OCI-LY1 (cell line): ENCODE results near the gene CDH13.

Experiments used
- H2AFZ ChIP-seq: fragments of 200-600 bp; sonication (generic), shearing (Covaris generic); 2 replicates; pipeline ENCODE4 v1.6.0; 2014; ENCODE audit warnings: antibody characterized with exemption, mild to moderate bottlenecking, low read length
- H3F3A ChIP-seq: fragments of 200-600 bp; sonication (generic), shearing (Covaris generic); 2 replicates; pipeline ENCODE4 v1.6.0; 2014; ENCODE audit warnings: mild to moderate bottlenecking, antibody characterized with exemption, low read length, moderate library complexity; ENCODE audit not compliant: insufficient read depth
- H3K27ac ChIP-seq: fragments of 200-600 bp; sonication (generic); 2 replicates; pipeline ENCODE4 v1.5.1; 2014; ENCODE audit warnings: low read length, mixed run types, mild to moderate bottlenecking, low read depth; ENCODE audit not compliant: poor library complexity, severe bottlenecking
- H3K27me3 ChIP-seq: fragments of 200-600 bp; sonication (generic); 2 replicates; pipeline ENCODE4 v1.6.0; 2014; ENCODE audit warnings: antibody characterized with exemption, mild to moderate bottlenecking, low read length, moderate library complexity; ENCODE audit not compliant: insufficient read depth
- H3K36me3 ChIP-seq: fragments of 200-600 bp; sonication (generic); 2 replicates; pipeline ENCODE4 v1.6.1; 2014; ENCODE audit warnings: mild to moderate bottlenecking, antibody characterized with exemption, low read length, moderate library complexity, mixed read lengths; ENCODE audit not compliant: insufficient read depth
- H3K4me1 ChIP-seq: fragments of 200-600 bp; sonication (generic); 2 replicates; pipeline ENCODE4 v1.5.1; 2014; ENCODE audit warnings: mild to moderate bottlenecking, low read length, moderate library complexity; ENCODE audit not compliant: insufficient read depth, severe bottlenecking
- H3K4me2 ChIP-seq: fragments of 200-600 bp; sonication (generic), shearing (Covaris generic); 2 replicates; pipeline ENCODE4 v1.6.1; 2014; ENCODE audit warnings: low read length
- H3K4me3 ChIP-seq: fragments of 200-600 bp; sonication (generic); 2 replicates; pipeline ENCODE4 v1.5.1; 2014; ENCODE audit warnings: low read length, low read depth, mild to moderate bottlenecking, mixed read lengths; ENCODE audit not compliant: poor library complexity, severe bottlenecking
- H3K79me2 ChIP-seq: fragments of 200-600 bp; shearing (Covaris generic); 2 replicates; pipeline ENCODE4 v1.6.1; 2016; ENCODE audit warnings: mixed run types, low read length, mixed read lengths; ENCODE audit not compliant: insufficient read depth
- H3K9ac ChIP-seq: fragments of 200-600 bp; sonication (generic), shearing (Covaris generic); 2 replicates; pipeline ENCODE4 v1.6.1; 2014; ENCODE audit warnings: mild to moderate bottlenecking, low read length, mixed read lengths
- H3K9me2 ChIP-seq: fragments of 200-600 bp; sonication (generic), shearing (Covaris generic); 2 replicates; pipeline ENCODE4 v1.6.1; 2014; ENCODE audit warnings: low read depth, mild to moderate bottlenecking, low read length, mixed read lengths
- H3K9me3 ChIP-seq: fragments of 200-600 bp; shearing (Covaris generic); 2 replicates; pipeline ENCODE4 v1.6.1; 2014; ENCODE audit warnings: low read length, mixed read lengths
- H4K20me1 ChIP-seq: fragments of 200-600 bp; sonication (generic), shearing (Covaris generic); 2 replicates; pipeline ENCODE4 v1.6.0; 2016; ENCODE audit warnings: mild to moderate bottlenecking, low read length; ENCODE audit not compliant: insufficient read depth
- EZH2 ChIP-seq: fragments of 200-600 bp; sonication (generic), shearing (Covaris generic); IDR thresholded peaks from 2 replicates; pipeline ENCODE4 v1.8.0; 2017; ENCODE audit warnings: borderline replicate concordance, mixed run types, mild to moderate bottlenecking, antibody characterized with exemption, low read length, moderate library complexity, mixed read lengths
- TF ChIP-seq, protein P1 (sequence below): fragments of 200-600 bp; sonication (generic), shearing (Covaris generic); IDR thresholded peaks from 2 replicates; pipeline ENCODE4 v1.5.1; 2017; ENCODE audit warnings: mild to moderate bottlenecking, antibody characterized with exemption, low read length, moderate library complexity, mixed read lengths

CDH13 gene

DNA sequence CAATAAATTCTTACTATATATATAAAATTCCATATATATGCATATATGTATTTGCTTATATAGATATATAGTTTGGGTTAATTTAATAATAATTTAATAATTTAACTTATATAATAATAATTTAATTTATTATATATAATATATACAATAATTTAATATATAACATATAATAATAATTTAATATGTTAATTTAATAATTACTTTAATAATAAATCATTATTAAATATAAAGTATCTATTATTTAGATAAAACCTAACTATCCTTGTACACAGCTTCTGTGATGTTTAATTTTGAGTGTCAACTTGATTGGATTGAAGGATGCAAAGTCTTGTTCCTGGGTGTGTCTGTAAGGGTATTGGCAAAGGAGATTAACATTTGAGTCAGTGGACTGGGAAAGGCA is 40.6 kb upstream of the CDH13 start:
- H3K4me3 ChIP-seq, result no peak overlapping the region
- no peak overlapping the region for H2AFZ ChIP-seq
- no peak overlapping the region for H3K4me2 ChIP-seq
- H3K9ac ChIP-seq, result no peak overlapping the region
- no peaks in the 10 kb centered on the region for H3K36me3 ChIP-seq
- no peaks in the 10 kb centered on the region for H3K79me2 ChIP-seq
- no peaks in the 10 kb centered on the region for H3K9me3 ChIP-seq
- H3K27me3 ChIP-seq, result no peaks in the 10 kb centered on the region
- H4K20me1 ChIP-seq, result no peaks in the 10 kb centered on the region
- TF ChIP-seq, protein P1, sequence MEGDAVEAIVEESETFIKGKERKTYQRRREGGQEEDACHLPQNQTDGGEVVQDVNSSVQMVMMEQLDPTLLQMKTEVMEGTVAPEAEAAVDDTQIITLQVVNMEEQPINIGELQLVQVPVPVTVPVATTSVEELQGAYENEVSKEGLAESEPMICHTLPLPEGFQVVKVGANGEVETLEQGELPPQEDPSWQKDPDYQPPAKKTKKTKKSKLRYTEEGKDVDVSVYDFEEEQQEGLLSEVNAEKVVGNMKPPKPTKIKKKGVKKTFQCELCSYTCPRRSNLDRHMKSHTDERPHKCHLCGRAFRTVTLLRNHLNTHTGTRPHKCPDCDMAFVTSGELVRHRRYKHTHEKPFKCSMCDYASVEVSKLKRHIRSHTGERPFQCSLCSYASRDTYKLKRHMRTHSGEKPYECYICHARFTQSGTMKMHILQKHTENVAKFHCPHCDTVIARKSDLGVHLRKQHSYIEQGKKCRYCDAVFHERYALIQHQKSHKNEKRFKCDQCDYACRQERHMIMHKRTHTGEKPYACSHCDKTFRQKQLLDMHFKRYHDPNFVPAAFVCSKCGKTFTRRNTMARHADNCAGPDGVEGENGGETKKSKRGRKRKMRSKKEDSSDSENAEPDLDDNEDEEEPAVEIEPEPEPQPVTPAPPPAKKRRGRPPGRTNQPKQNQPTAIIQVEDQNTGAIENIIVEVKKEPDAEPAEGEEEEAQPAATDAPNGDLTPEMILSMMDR, result no peak
- no peak for TF ChIP-seq EZH2
- H3K4me1 ChIP-seq, result no peaks in the 10 kb centered on the region
- H3K9me2 ChIP-seq, result no peaks in the 10 kb centered on the region
- H3F3A ChIP-seq, result no peaks in the 10 kb centered on the region
- H3K27ac ChIP-seq, result no peak overlapping the region

- Histone ChIP-seq H3K36me3 (no peaks in the 10 kb centered on the region), H3K27me3 (no peaks in the 10 kb centered on the region), H3F3A (no peaks in the 10 kb centered on the region), H3K4me1 (no peaks in the 10 kb centered on the region), H3K9me3 (no peaks in the 10 kb centered on the region), H2AFZ (no peak overlapping the region), H3K4me2 (no peak overlapping the region), H3K27ac (no peak overlapping the region), H3K9me2 (no peaks in the 10 kb centered on the region), H4K20me1 (no peaks in the 10 kb centered on the region), H3K9ac (no peak overlapping the region), H3K79me2 (no peaks in the 10 kb centered on the region), H3K4me3 (no peak overlapping the region)
- TF ChIP-seq EZH2, result no peak
- TF ChIP-seq, protein P1, result no peak
These were observed 39.5 kb upstream of the CDH13 start for GRCh38 chr16:82587289-82587688.

DNA sequence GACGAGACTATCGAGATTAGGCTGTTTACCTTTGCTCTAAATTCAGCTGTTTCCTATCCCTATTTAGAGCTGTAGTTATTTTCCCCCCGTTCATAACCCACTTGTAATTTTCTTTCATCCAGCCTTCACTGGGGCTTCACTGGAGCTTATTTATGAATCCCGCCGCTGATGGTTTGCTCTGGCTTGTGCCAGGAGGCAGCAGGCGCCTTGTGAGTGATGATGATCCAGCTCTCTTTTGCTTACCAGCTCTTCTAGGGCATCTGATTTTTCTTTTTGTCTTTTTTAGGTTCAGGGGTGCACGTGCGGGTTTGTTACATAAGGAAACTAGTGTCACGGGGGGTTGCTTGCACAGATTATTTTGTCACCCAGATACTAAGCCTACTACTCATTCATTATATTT is 37.4 kb upstream of the CDH13 start:
- Histone ChIP-seq H3K9me3 (no peaks in the 10 kb centered on the region), H3F3A (no peaks in the 10 kb centered on the region), H3K4me3 (no peak overlapping the region), H3K27me3 (no peaks in the 10 kb centered on the region), H3K9me2 (no peaks in the 10 kb centered on the region), H2AFZ (no peak overlapping the region), H3K4me2 (no peak overlapping the region), H3K36me3 (no peaks in the 10 kb centered on the region), H4K20me1 (no peaks in the 10 kb centered on the region), H3K4me1 (no peaks in the 10 kb centered on the region), H3K27ac (no peak overlapping the region), H3K79me2 (no peaks in the 10 kb centered on the region), H3K9ac (no peak overlapping the region)
- TF ChIP-seq EZH2, result no peak
- TF ChIP-seq, protein P1, result no peak
